Liver (tissue), 3 donors: ENCODE measurements around the gene STOX2.

Source experiments
- EGR1 ChIP-seq, 2 donors: IDR thresholded peaks; 2 replicates each; pipeline ENCODE4 v1.6.1; 2016 to 2018; ENCODE audit warnings: antibody characterized with exemption in 2 of 2, low read depth in 2 of 2
- HNF4A ChIP-seq, 2 donors: conservative IDR thresholded peaks; 2 replicates each; pipeline ENCODE4 v1.6.1; 2016; ENCODE audit warnings: antibody characterized with exemption in 2 of 2, mild to moderate bottlenecking in 2 of 2
- JUND ChIP-seq, 2 donors: IDR thresholded peaks; 2 replicates each; pipeline ENCODE4 v1.6.1; 2016; ENCODE audit warnings: antibody characterized with exemption in 2 of 2
- NR2F2 ChIP-seq: IDR thresholded peaks from 2 replicates; pipeline ENCODE4 v1.6.1; 2016; ENCODE audit warnings: antibody characterized with exemption
- RAD21 ChIP-seq, 2 donors: IDR thresholded peaks; 2 replicates each; pipeline ENCODE4 v1.6.1; 2016; ENCODE audit warnings: antibody characterized with exemption in 2 of 2, mild to moderate bottlenecking in 2 of 2
- RXRA ChIP-seq, 2 donors: IDR thresholded peaks; 2 replicates each; pipeline ENCODE4 v1.6.1; 2017 to 2018; ENCODE audit warnings: antibody characterized with exemption in 2 of 2, mild to moderate bottlenecking in 1 of 2
- SP1 ChIP-seq: IDR thresholded peaks from 2 replicates; pipeline ENCODE4 v1.6.1; 2018; ENCODE audit warnings: antibody characterized with exemption, mild to moderate bottlenecking
- TAF1 ChIP-seq: conservative IDR thresholded peaks from 2 replicates; pipeline ENCODE4 v1.6.1; 2016; ENCODE audit warnings: antibody characterized with exemption, mild to moderate bottlenecking
- YY1 ChIP-seq: IDR thresholded peaks from 2 replicates; pipeline ENCODE4 v1.6.1; 2016; ENCODE audit warnings: antibody characterized with exemption, mild to moderate bottlenecking
- TF ChIP-seq, protein P1 (sequence below): IDR thresholded peaks from 2 replicates; pipeline ENCODE4 v1.6.1; 2016; ENCODE audit warnings: antibody characterized with exemption
- TF ChIP-seq, protein P2 (sequence below): fragments of 150-350 bp; IDR thresholded peaks from 2 replicates; pipeline ENCODE4 v1.5.1; 2017; ENCODE audit warnings: improper control_type of control experiment, low read depth, low read length; ENCODE audit not compliant: missing input control
- TF ChIP-seq, protein P3 (sequence below): IDR thresholded peaks from 2 replicates; pipeline ENCODE4 v1.6.1; 2016; ENCODE audit warnings: antibody characterized with exemption
- TF ChIP-seq, protein P4 (sequence below): IDR thresholded peaks from 2 replicates; pipeline ENCODE4 v1.6.1; 2016; ENCODE audit warnings: antibody characterized with exemption, mild to moderate bottlenecking
- donor health status: healthy.
- donor health status: healthy.

DNA sequence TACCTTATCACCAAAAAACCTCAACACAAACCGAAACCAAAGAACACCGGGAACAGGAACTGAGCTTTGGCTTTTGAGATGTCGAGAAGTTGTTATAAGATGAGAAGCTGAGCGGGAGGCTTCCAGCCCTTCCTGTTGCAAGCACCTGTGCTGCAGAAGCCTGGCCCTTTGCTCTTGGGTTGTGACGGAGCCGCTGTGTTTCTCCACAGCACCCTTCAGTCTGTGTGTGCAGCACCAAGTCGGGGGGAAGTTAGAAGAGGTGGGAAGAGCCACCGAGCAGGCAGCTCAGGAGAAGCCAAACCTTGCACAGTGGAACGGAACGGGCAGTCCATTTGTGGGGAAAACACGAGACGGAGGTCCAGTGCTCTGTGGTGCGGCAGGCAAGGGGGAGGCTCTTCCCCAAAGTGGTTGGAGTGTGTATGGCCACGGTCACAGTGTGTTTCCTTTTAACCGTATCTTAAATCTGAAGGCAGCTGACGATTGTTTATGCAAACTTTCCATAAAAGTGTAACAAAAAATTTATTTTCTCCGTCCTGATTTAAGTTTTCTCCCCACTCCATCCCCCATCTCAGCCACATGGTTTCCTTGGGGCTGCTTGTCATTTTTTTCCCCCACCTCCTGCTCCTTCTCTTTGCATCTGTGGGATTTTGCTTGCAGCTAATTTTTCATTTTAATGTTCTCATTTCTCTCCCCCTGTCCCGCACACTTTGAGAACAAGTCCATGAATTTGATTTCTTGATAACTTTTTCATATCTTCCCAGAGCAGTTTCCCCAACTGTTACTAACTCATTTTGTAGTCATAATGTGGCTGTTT is 123.7 kb downstream of the STOX2 start:
- TF ChIP-seq, protein P1, sequence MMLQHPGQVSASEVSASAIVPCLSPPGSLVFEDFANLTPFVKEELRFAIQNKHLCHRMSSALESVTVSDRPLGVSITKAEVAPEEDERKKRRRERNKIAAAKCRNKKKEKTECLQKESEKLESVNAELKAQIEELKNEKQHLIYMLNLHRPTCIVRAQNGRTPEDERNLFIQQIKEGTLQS = no peak
- no peak for TF ChIP-seq TAF1
- TF ChIP-seq RAD21 (IDR thresholded peaks at IDR 0.05) = no peak
- TF ChIP-seq, protein P2, sequence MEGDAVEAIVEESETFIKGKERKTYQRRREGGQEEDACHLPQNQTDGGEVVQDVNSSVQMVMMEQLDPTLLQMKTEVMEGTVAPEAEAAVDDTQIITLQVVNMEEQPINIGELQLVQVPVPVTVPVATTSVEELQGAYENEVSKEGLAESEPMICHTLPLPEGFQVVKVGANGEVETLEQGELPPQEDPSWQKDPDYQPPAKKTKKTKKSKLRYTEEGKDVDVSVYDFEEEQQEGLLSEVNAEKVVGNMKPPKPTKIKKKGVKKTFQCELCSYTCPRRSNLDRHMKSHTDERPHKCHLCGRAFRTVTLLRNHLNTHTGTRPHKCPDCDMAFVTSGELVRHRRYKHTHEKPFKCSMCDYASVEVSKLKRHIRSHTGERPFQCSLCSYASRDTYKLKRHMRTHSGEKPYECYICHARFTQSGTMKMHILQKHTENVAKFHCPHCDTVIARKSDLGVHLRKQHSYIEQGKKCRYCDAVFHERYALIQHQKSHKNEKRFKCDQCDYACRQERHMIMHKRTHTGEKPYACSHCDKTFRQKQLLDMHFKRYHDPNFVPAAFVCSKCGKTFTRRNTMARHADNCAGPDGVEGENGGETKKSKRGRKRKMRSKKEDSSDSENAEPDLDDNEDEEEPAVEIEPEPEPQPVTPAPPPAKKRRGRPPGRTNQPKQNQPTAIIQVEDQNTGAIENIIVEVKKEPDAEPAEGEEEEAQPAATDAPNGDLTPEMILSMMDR = no peak
- no peak for TF ChIP-seq YY1
- TF ChIP-seq, protein P3, sequence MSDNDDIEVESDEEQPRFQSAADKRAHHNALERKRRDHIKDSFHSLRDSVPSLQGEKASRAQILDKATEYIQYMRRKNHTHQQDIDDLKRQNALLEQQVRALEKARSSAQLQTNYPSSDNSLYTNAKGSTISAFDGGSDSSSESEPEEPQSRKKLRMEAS = no peak
- TF ChIP-seq EGR1 (IDR thresholded peaks at IDR 0.05; ENCODE audit: low read depth in 2 of 2) = no peak
- TF ChIP-seq, protein P4, sequence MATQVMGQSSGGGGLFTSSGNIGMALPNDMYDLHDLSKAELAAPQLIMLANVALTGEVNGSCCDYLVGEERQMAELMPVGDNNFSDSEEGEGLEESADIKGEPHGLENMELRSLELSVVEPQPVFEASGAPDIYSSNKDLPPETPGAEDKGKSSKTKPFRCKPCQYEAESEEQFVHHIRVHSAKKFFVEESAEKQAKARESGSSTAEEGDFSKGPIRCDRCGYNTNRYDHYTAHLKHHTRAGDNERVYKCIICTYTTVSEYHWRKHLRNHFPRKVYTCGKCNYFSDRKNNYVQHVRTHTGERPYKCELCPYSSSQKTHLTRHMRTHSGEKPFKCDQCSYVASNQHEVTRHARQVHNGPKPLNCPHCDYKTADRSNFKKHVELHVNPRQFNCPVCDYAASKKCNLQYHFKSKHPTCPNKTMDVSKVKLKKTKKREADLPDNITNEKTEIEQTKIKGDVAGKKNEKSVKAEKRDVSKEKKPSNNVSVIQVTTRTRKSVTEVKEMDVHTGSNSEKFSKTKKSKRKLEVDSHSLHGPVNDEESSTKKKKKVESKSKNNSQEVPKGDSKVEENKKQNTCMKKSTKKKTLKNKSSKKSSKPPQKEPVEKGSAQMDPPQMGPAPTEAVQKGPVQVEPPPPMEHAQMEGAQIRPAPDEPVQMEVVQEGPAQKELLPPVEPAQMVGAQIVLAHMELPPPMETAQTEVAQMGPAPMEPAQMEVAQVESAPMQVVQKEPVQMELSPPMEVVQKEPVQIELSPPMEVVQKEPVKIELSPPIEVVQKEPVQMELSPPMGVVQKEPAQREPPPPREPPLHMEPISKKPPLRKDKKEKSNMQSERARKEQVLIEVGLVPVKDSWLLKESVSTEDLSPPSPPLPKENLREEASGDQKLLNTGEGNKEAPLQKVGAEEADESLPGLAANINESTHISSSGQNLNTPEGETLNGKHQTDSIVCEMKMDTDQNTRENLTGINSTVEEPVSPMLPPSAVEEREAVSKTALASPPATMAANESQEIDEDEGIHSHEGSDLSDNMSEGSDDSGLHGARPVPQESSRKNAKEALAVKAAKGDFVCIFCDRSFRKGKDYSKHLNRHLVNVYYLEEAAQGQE = no peak
- TF ChIP-seq NR2F2 = no peak
- TF ChIP-seq RXRA (IDR thresholded peaks at IDR 0.05) = no peak
- TF ChIP-seq SP1 = no peak
- TF ChIP-seq HNF4A (conservative IDR thresholded peaks at IDR 0.05) = no peak
- no peak for TF ChIP-seq JUND (IDR thresholded peaks at IDR 0.05)
